OCI-LY1 (cell line): Measurements from ENCODE around the gene SMAD3.

Experiments
- H2AFZ ChIP-seq: fragments of 200-600 bp; sonication (generic), shearing (Covaris generic); 2 replicates; pipeline ENCODE4 v1.6.0; 2014; ENCODE audit warnings: antibody characterized with exemption, mild to moderate bottlenecking, low read length
- H3F3A ChIP-seq: fragments of 200-600 bp; sonication (generic), shearing (Covaris generic); 2 replicates; pipeline ENCODE4 v1.6.0; 2014; ENCODE audit warnings: mild to moderate bottlenecking, antibody characterized with exemption, low read length, moderate library complexity; ENCODE audit not compliant: insufficient read depth
- H3K27ac ChIP-seq: fragments of 200-600 bp; sonication (generic); 2 replicates; pipeline ENCODE4 v1.5.1; 2014; ENCODE audit warnings: low read length, mixed run types, mild to moderate bottlenecking, low read depth; ENCODE audit not compliant: poor library complexity, severe bottlenecking
- H3K27me3 ChIP-seq: fragments of 200-600 bp; sonication (generic); 2 replicates; pipeline ENCODE4 v1.6.0; 2014; ENCODE audit warnings: antibody characterized with exemption, mild to moderate bottlenecking, low read length, moderate library complexity; ENCODE audit not compliant: insufficient read depth
- H3K36me3 ChIP-seq: fragments of 200-600 bp; sonication (generic); 2 replicates; pipeline ENCODE4 v1.6.1; 2014; ENCODE audit warnings: mild to moderate bottlenecking, antibody characterized with exemption, low read length, moderate library complexity, mixed read lengths; ENCODE audit not compliant: insufficient read depth
- H3K4me1 ChIP-seq: fragments of 200-600 bp; sonication (generic); 2 replicates; pipeline ENCODE4 v1.5.1; 2014; ENCODE audit warnings: mild to moderate bottlenecking, low read length, moderate library complexity; ENCODE audit not compliant: insufficient read depth, severe bottlenecking
- H3K4me2 ChIP-seq: fragments of 200-600 bp; sonication (generic), shearing (Covaris generic); 2 replicates; pipeline ENCODE4 v1.6.1; 2014; ENCODE audit warnings: low read length
- H3K4me3 ChIP-seq: fragments of 200-600 bp; sonication (generic); 2 replicates; pipeline ENCODE4 v1.5.1; 2014; ENCODE audit warnings: low read length, low read depth, mild to moderate bottlenecking, mixed read lengths; ENCODE audit not compliant: poor library complexity, severe bottlenecking
- H3K79me2 ChIP-seq: fragments of 200-600 bp; shearing (Covaris generic); 2 replicates; pipeline ENCODE4 v1.6.1; 2016; ENCODE audit warnings: mixed run types, low read length, mixed read lengths; ENCODE audit not compliant: insufficient read depth
- H3K9ac ChIP-seq: fragments of 200-600 bp; sonication (generic), shearing (Covaris generic); 2 replicates; pipeline ENCODE4 v1.6.1; 2014; ENCODE audit warnings: mild to moderate bottlenecking, low read length, mixed read lengths
- H3K9me2 ChIP-seq: fragments of 200-600 bp; sonication (generic), shearing (Covaris generic); 2 replicates; pipeline ENCODE4 v1.6.1; 2014; ENCODE audit warnings: low read depth, mild to moderate bottlenecking, low read length, mixed read lengths
- H3K9me3 ChIP-seq: fragments of 200-600 bp; shearing (Covaris generic); 2 replicates; pipeline ENCODE4 v1.6.1; 2014; ENCODE audit warnings: low read length, mixed read lengths
- H4K20me1 ChIP-seq: fragments of 200-600 bp; sonication (generic), shearing (Covaris generic); 2 replicates; pipeline ENCODE4 v1.6.0; 2016; ENCODE audit warnings: mild to moderate bottlenecking, low read length; ENCODE audit not compliant: insufficient read depth
- CTCF ChIP-seq: fragments of 200-600 bp; sonication (generic), shearing (Covaris generic); IDR thresholded peaks from 2 replicates; pipeline ENCODE4 v1.5.1; 2017; ENCODE audit warnings: mild to moderate bottlenecking, antibody characterized with exemption, low read length, moderate library complexity, mixed read lengths
- EZH2 ChIP-seq: fragments of 200-600 bp; sonication (generic), shearing (Covaris generic); IDR thresholded peaks from 2 replicates; pipeline ENCODE4 v1.8.0; 2017; ENCODE audit warnings: borderline replicate concordance, mixed run types, mild to moderate bottlenecking, antibody characterized with exemption, low read length, moderate library complexity, mixed read lengths

The SMAD3 gene

GRCh38 chr15:67103869-67104268 lies 38.5 kb downstream of the SMAD3 start:
- TF ChIP-seq CTCF (no peak), EZH2 (no peak)
- Histone ChIP-seq H3K4me3 (peak overlapping the region; percentile 11), H3K27me3 (no peaks in the 10 kb centered on the region), H3K9ac (peak overlapping the region; percentile 48), H3K4me1 (peaks cover 99% of the 10 kb centered on the region), H3K79me2 (peaks cover 34% of the 10 kb centered on the region), H3K9me3 (no peaks in the 10 kb centered on the region), H3K9me2 (no peaks in the 10 kb centered on the region), H3K4me2 (peak overlapping the region; percentile 69), H3K27ac (peak overlapping the region; percentile 99), H2AFZ (no peak overlapping the region), H3F3A (no peaks in the 10 kb centered on the region), H4K20me1 (no peaks in the 10 kb centered on the region), H3K36me3 (peaks cover 11% of the 10 kb centered on the region; the same call in 1 of the 2 replicates)

- peaks cover 9% of the 10 kb centered on the region; the same call in 1 of the 2 replicates for H3K36me3 ChIP-seq
- no peak overlapping the region for H2AFZ ChIP-seq
- H3K9me3 ChIP-seq: no peaks in the 10 kb centered on the region
- peaks cover 99% of the 10 kb centered on the region for H3K4me1 ChIP-seq
- H3F3A ChIP-seq: no peaks in the 10 kb centered on the region
- peaks cover 34% of the 10 kb centered on the region for H3K79me2 ChIP-seq
- no peaks in the 10 kb centered on the region for H3K9me2 ChIP-seq
- TF ChIP-seq EZH2 (no peak), CTCF (no peak)
- no peak overlapping the region; the same call in 1 of the 2 replicates for H3K4me2 ChIP-seq
- H3K27ac ChIP-seq: peak overlapping the region; percentile 99
- H3K27me3 ChIP-seq: no peaks in the 10 kb centered on the region
- no peak overlapping the region; the same call in 1 of the 2 replicates for H3K9ac ChIP-seq
- H4K20me1 ChIP-seq: no peaks in the 10 kb centered on the region
- H3K4me3 ChIP-seq: no peak overlapping the region
These were observed 39.1 kb downstream of the SMAD3 start for GRCh38 chr15:67104510-67104909.

GRCh38 chr15:67105065-67105951 lies 39.9 kb downstream of the SMAD3 start:
- H3K27ac ChIP-seq: peak overlapping the region; percentile 99

More at GRCh38 chr15:67105065-67105951, 39.9 kb downstream of the SMAD3 start:
- H3K4me2 ChIP-seq: no peak overlapping the region; the same call in 1 of the 2 replicates
- TF ChIP-seq CTCF (no peak), EZH2 (no peak)
- H3K79me2 ChIP-seq: peaks cover 33% of the 10 kb centered on the region
- H3K9me2 ChIP-seq: no peaks in the 10 kb centered on the region
- no peaks in the 10 kb centered on the region for H3K9me3 ChIP-seq
- peaks cover 99% of the 10 kb centered on the region for H3K4me1 ChIP-seq
- peaks cover 8% of the 10 kb centered on the region; the same call in 1 of the 2 replicates for H3K36me3 ChIP-seq
- no peak overlapping the region; the same call in 1 of the 2 replicates for H3K9ac ChIP-seq
- H3K27me3 ChIP-seq: no peaks in the 10 kb centered on the region
- H3K4me3 ChIP-seq: no peak overlapping the region
- no peak overlapping the region for H2AFZ ChIP-seq
- H4K20me1 ChIP-seq: no peaks in the 10 kb centered on the region
- H3F3A ChIP-seq: no peaks in the 10 kb centered on the region
